ENCODE results near the gene TCN2. TPM values are rescaled to one million over a fixed set of nuclear protein-coding genes. Genes with fewer than 3 reads are reported as not detected.

Gene TCN2
- total RNA-seq, 1 donor from 2014 or later = 14.5 TPM

DNA sequence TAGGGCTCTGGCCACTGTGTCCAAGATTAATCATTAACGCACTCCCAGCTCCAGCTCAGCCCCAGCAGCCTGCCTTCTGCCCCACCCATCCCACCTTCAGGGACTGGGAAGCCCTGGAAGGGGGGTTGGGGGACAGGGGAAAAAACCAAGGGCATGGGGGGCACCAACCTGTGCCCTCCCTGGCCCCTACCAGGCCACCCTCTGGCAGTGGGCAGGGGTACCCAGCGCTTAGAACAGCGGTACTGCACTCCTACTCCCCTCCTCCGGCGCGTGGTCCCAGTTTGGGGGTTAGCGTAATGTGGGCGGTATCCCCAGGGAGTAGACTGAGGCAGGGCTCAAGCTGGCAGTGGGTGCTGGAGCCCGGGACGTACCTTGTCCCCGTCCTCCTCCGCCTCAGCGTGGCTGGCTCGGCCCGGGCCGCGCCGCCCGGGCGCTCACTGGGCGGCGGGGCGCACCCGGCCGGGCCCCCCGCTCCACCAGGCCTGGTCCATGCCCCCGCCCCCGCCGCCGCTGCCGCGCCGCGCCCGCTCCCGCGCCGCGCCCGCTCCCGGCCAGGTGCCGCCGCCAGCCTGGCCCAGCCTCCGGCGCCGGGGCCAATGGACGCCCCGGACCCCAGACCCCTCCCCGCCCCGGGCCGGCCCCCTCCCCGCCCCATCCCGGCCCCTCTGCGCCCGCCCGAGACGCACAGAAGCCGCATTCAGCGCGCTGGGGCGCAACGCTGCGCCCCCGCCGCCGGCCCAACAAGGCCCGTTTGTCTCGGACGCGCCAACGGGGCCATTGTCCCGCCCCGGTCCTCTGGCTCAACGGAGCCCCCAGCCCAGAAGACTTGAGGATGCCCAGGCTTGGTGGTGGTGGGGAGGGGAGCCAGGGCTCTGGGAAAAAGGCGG lies 32.6 kb upstream of the TCN2 start, which contains the start of gene GAL3ST1:
GAL3ST1 (minus strand) TSS at position 571 of the 887 bp plus-strand sequence. CDS start 17,273 bp downstream, outside the sequence.
- Mint-ChIP-seq H3K27me3 (peaks cover 16% of the 10 kb centered on the region), H3K9me3 (no peaks in the 10 kb centered on the region), H3K4me1 (ENCODE audit: unreplicated experiment) (peaks cover 12% of the 10 kb centered on the region), H3K27ac (no peak within 1 kb of the TSS), H3K36me3 (peaks cover 3% of the 10 kb centered on the region), H3K4me3 (peak within 1 kb of the TSS; percentile 84)
- DNase-seq (ENCODE audit: extremely low spot score, unreplicated experiment) = no peak
- TF ChIP-seq CTCF (conservative IDR thresholded peaks at IDR 0.05) = no peak

GRCh38 chr22:30574997-30575671 lies 31.8 kb upstream of the TCN2 start:
- Mint-ChIP-seq H3K27ac (no peak overlapping the region), H3K4me1 (ENCODE audit: unreplicated experiment) (peaks cover 12% of the 10 kb centered on the region), H3K36me3 (peaks cover 5% of the 10 kb centered on the region), H3K4me3 (peak overlapping the region; percentile 84), H3K27me3 (peaks cover 11% of the 10 kb centered on the region), H3K9me3 (no peaks in the 10 kb centered on the region)
- peak; percentile 36 for TF ChIP-seq CTCF (conservative IDR thresholded peaks at IDR 0.05)
- DNase-seq (ENCODE audit: extremely low spot score, unreplicated experiment) = no peak

- H3K4me1 Mint-ChIP-seq (ENCODE audit: unreplicated experiment) = peaks cover 12% of the 10 kb centered on the region
- H3K36me3 Mint-ChIP-seq = peaks cover 5% of the 10 kb centered on the region
- no peak for TF ChIP-seq CTCF (conservative IDR thresholded peaks at IDR 0.05)
- H3K27me3 Mint-ChIP-seq = peaks cover 11% of the 10 kb centered on the region
- H3K9me3 Mint-ChIP-seq = no peaks in the 10 kb centered on the region
- H3K4me3 Mint-ChIP-seq = peak overlapping the region; percentile 22
- H3K27ac Mint-ChIP-seq = no peak overlapping the region
- DNase-seq (ENCODE audit: extremely low spot score, unreplicated experiment) = no peak
Measured at GRCh38 chr22:30575859-30576258, 31.1 kb upstream of the TCN2 start.

DNA sequence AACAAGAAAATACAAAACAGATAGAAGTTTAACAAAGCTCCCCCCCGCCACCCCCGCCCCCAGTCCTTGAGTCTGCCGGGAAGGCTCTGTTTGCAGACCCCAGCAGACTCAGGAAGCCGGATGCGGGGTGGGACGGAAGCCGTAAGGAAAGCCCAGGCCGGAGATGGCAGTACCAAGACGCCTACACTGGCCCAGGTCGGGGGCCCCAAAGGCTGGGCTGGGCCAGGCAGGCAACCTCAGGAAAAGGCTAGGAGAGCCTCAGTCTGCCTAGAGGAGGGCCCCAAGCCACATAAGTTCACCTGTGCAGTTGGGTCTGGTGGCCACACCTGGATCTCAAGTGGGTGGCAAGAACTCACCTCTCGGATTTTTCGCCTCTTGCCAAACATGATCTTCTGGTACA lies 28.5 kb upstream of the TCN2 start:
- Mint-ChIP-seq H3K4me3 (no peak overlapping the region), H3K36me3 (peaks cover 5% of the 10 kb centered on the region), H3K9me3 (no peaks in the 10 kb centered on the region), H3K27ac (no peak overlapping the region), H3K27me3 (peaks cover 5% of the 10 kb centered on the region), H3K4me1 (ENCODE audit: unreplicated experiment) (peaks cover 5% of the 10 kb centered on the region)
- no peak for TF ChIP-seq CTCF (conservative IDR thresholded peaks at IDR 0.05)
- no peak for DNase-seq (ENCODE audit: extremely low spot score, unreplicated experiment)

GRCh38 chr22:30580896-30581295 lies 26.1 kb upstream of the TCN2 start:
- Mint-ChIP-seq H3K9me3 (no peaks in the 10 kb centered on the region), H3K36me3 (peaks cover 8% of the 10 kb centered on the region), H3K27me3 (no peaks in the 10 kb centered on the region), H3K4me1 (ENCODE audit: unreplicated experiment) (no peaks in the 10 kb centered on the region), H3K27ac (no peak overlapping the region), H3K4me3 (no peak overlapping the region)
- no peak for DNase-seq (ENCODE audit: extremely low spot score, unreplicated experiment)
- TF ChIP-seq CTCF (conservative IDR thresholded peaks at IDR 0.05) = no peak
